Natural killer cell (primary cell): ENCODE results near the gene NCK2. TPM values are rescaled to one million over a fixed set of nuclear protein-coding genes. Genes with fewer than 3 reads are reported as not detected.
A peak's percentile ranks its signal among the peaks of the same experiment; 100 is the strongest.

Source experiments
- ATAC-seq, 3 donors: fragments of 150-1000 bp in 2 of 3; fragments of 200-7000 bp in 1 of 3; cut with Tn5 transposase; 1 replicate in 1 of 3; 2 replicates in 2 of 3; pipeline ENCODE4 v1.10.0; 2021; ENCODE audit warnings: mild to moderate bottlenecking in 2 of 3, moderate library complexity in 2 of 3
- DNase-seq, 2 donors: peaks; one replicate each; pipeline versions ENCODE4 v3.0.0 to v3.0.0-alpha.2; 2013 to 2021; ENCODE audit warnings: mixed read lengths in 1 of 2
- H3K27ac ChIP-seq: one replicate; pipeline ENCODE4 v1.5.1; 2013; ENCODE audit warnings: mild to moderate bottlenecking, low read length
- H3K27me3 ChIP-seq: one replicate; pipeline ENCODE4 v1.6.1; 2013; ENCODE audit warnings: low read length; ENCODE audit not compliant: control insufficient read depth, insufficient read depth
- H3K36me3 ChIP-seq: one replicate; pipeline ENCODE4 v1.6.1; 2013; ENCODE audit warnings: low read length; ENCODE audit not compliant: control insufficient read depth, insufficient read depth
- H3K4me1 ChIP-seq: one replicate; pipeline ENCODE4 v1.6.1; 2013; ENCODE audit warnings: low read length; ENCODE audit not compliant: control insufficient read depth, insufficient read depth
- H3K4me3 ChIP-seq: one replicate; pipeline ENCODE4 v1.5.1; 2013; ENCODE audit warnings: low read length
- H3K9me3 ChIP-seq: one replicate; pipeline ENCODE4 v1.6.1; 2013; ENCODE audit warnings: low read length; ENCODE audit not compliant: control insufficient read depth, insufficient read depth
- H3K27ac Mint-ChIP-seq, 2 donors: one replicate each; pipeline ENCODE4 v1.8.0; 2022; ENCODE audit warnings: mild to moderate bottlenecking in 2 of 2, mixed read lengths in 2 of 2, moderate library complexity in 1 of 2
- H3K27me3 Mint-ChIP-seq, 2 donors: one replicate each; pipeline ENCODE4 v1.8.0; 2022; ENCODE audit warnings: low read depth in 2 of 2, mixed read lengths in 2 of 2
- H3K36me3 Mint-ChIP-seq: one replicate; pipeline ENCODE4 v1.8.0; 2022; ENCODE audit warnings: mixed read lengths
- H3K4me1 Mint-ChIP-seq, 2 donors: one replicate each; pipeline ENCODE4 v1.8.0; 2022; ENCODE audit warnings: mixed read lengths in 2 of 2
- H3K4me3 Mint-ChIP-seq: one replicate; pipeline ENCODE4 v1.8.0; 2022; ENCODE audit warnings: mild to moderate bottlenecking, moderate library complexity, mixed read lengths
- H3K9me3 Mint-ChIP-seq, 2 donors: one replicate each; pipeline ENCODE4 v1.8.0; 2022; ENCODE audit warnings: mixed read lengths in 2 of 2
- WGBS: methylation state at CpG from one replicate; pipeline ENCODE4 v1.1.7; 2013; ENCODE audit warnings: missing lambda C conversion rate; ENCODE audit not compliant: insufficient coverage; 5-methylcytosine and 5-hydroxymethylcytosine counted together
- intact Hi-C: fragments of 100-400 bp; cut with micrococcal nuclease; formaldehyde crosslinking; loops from one replicate; pipeline ENCODE4 v1.14.2; 2022
- total RNA-seq, 4 donors: library from RNA; stranded (reverse); fragments of 120-200 nt in 1 of 4; gene quantifications; one replicate each; pipeline versions ENCODE4 v1.2.3 to v1.2.4, GENCODE V29; 2013 to 2022
- TF ChIP-seq, protein P1 (sequence below): fragments of 200-600 bp; IDR thresholded peaks from one replicate; pipeline ENCODE4 v1.8.0; 2022; ENCODE audit warnings: antibody characterized with exemption

Gene NCK2
- total RNA-seq, 3 donors from 2014 or later (not counting 1 experiment from before 2014, with no cell fraction given), result 34.1 to 50.8 (median 43.0) TPM

DNA sequence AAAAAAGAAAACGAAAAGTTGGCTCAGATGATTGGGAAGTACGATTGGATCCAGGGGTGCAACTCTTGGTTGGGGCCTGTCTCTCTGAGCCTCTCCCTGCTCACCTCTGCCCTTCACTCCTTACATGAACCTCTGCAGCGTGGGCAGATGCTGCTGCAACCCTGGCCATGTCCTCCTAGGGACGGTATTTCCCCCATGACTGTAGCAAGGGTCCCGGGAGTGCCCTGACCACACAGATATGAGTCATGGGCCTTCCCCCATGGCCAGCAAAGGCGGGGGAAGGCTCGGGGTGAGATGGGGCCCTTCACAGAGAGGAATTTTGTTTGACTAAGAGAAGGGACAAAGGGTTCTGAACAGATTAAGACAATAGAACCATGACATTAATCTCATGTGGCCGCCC, 129.0 kb downstream of the NCK2 start:
- H3K9me3 Mint-ChIP-seq, result no peaks in the 10 kb centered on the region
- H3K36me3 ChIP-seq, result peaks cover 2% of the 10 kb centered on the region
- peaks cover 60% of the 10 kb centered on the region for H3K4me1 ChIP-seq
- H3K4me1 Mint-ChIP-seq, result peaks cover 61 to 73% of the 10 kb centered on the region in 2 donors
- H3K27me3 ChIP-seq, result no peaks in the 10 kb centered on the region
- no peaks in the 10 kb centered on the region for H3K27me3 Mint-ChIP-seq
- no peak overlapping the region for H3K27ac ChIP-seq
- no peak overlapping the region for H3K4me3 ChIP-seq
- intact Hi-C loops, result loop anchor here (5.0 kb wide), 1 partner anchor 76 kb away; no protein-coding TSS in a partner anchor
- DNase-seq (peak; percentile 35 to 78), ATAC-seq (peak; percentile 72 to 91 (median 87))
- no peak overlapping the region for H3K4me3 Mint-ChIP-seq
- 42% methylated on average over 8 of the region's 8 CpGs for WGBS
- H3K27ac Mint-ChIP-seq, result peak overlapping the region; percentile 75 to 83
- TF ChIP-seq, protein P1, sequence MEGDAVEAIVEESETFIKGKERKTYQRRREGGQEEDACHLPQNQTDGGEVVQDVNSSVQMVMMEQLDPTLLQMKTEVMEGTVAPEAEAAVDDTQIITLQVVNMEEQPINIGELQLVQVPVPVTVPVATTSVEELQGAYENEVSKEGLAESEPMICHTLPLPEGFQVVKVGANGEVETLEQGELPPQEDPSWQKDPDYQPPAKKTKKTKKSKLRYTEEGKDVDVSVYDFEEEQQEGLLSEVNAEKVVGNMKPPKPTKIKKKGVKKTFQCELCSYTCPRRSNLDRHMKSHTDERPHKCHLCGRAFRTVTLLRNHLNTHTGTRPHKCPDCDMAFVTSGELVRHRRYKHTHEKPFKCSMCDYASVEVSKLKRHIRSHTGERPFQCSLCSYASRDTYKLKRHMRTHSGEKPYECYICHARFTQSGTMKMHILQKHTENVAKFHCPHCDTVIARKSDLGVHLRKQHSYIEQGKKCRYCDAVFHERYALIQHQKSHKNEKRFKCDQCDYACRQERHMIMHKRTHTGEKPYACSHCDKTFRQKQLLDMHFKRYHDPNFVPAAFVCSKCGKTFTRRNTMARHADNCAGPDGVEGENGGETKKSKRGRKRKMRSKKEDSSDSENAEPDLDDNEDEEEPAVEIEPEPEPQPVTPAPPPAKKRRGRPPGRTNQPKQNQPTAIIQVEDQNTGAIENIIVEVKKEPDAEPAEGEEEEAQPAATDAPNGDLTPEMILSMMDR, result no peak
- no peaks in the 10 kb centered on the region for H3K36me3 Mint-ChIP-seq
- H3K9me3 ChIP-seq, result no peaks in the 10 kb centered on the region

DNA sequence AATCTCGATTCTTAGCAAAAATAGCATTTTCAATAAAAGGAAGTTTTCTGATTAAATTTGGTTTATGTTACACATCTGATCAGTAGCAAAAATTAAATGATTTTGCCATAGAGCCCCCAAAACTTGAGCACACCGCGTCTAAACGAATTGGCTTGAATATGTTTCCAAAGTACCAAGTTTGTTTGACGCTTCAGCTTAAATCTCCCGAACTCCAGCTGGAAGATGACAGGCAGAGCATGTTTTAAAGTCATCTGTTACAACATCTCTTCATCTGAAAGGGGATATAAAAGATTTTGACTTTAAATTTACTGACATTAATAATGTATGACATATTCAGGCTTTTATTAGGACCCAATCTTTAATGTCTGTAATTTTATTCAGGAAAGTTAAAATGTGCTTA, 129.8 kb downstream of the NCK2 start:
- peaks cover 62 to 78% of the 10 kb centered on the region in 2 donors for H3K4me1 Mint-ChIP-seq
- Histone ChIP-seq H3K27me3 (no peaks in the 10 kb centered on the region), H3K27ac (no peak overlapping the region), H3K9me3 (no peaks in the 10 kb centered on the region), H3K4me1 (peaks cover 60% of the 10 kb centered on the region), H3K4me3 (no peak overlapping the region), H3K36me3 (peaks cover 3% of the 10 kb centered on the region)
- DNase-seq, result no peak
- intact Hi-C loops, result loop anchor here (5.0 kb wide), 1 partner anchor 77 kb away; no protein-coding TSS in a partner anchor
- no peaks in the 10 kb centered on the region for H3K36me3 Mint-ChIP-seq
- no peak overlapping the region for H3K4me3 Mint-ChIP-seq
- H3K9me3 Mint-ChIP-seq, result no peaks in the 10 kb centered on the region
- H3K27me3 Mint-ChIP-seq, result no peaks in the 10 kb centered on the region
- peak overlapping the region; percentile 75 to 83 for H3K27ac Mint-ChIP-seq
- TF ChIP-seq, protein P1, result no peak
- WGBS, result 98% methylated on average over 5 of the region's 6 CpGs
- ATAC-seq, result no peak

DNA sequence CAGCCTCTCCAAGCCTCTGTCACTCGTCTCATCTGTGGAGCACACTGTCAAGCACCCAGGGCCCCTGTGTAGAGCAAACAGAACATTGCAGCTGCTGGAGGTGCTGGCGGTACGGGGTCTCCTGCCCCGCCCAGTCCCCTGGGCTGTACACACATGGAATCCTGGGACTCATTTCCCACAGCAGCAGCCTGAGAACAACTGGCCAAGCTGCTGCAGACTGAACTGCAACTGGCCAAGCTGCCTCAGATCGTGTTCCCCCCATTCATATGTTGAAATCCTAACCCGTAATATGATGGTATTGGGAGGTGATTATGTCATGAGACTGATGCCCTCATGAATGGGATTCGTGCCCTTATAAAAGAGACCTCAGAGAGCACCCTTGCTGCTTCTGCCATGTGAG, 130.5 kb downstream of the NCK2 start:
- Histone ChIP-seq H3K4me1 (peaks cover 55% of the 10 kb centered on the region), H3K27me3 (no peaks in the 10 kb centered on the region), H3K27ac (no peak overlapping the region), H3K4me3 (no peak overlapping the region), H3K9me3 (no peaks in the 10 kb centered on the region), H3K36me3 (peaks cover 3% of the 10 kb centered on the region)
- Mint-ChIP-seq H3K36me3 (no peaks in the 10 kb centered on the region), H3K4me1 (peaks cover 62 to 78% of the 10 kb centered on the region in 2 donors), H3K27ac (peak overlapping the region; percentile 9 to 31), H3K9me3 (no peaks in the 10 kb centered on the region), H3K27me3 (no peaks in the 10 kb centered on the region), H3K4me3 (no peak overlapping the region)
- no peak for ATAC-seq
- no peak for DNase-seq
- 88% methylated on average over 7 of the region's 7 CpGs for WGBS
- TF ChIP-seq, protein P1, result no peak
- intact Hi-C loops, result no loop called here

DNA sequence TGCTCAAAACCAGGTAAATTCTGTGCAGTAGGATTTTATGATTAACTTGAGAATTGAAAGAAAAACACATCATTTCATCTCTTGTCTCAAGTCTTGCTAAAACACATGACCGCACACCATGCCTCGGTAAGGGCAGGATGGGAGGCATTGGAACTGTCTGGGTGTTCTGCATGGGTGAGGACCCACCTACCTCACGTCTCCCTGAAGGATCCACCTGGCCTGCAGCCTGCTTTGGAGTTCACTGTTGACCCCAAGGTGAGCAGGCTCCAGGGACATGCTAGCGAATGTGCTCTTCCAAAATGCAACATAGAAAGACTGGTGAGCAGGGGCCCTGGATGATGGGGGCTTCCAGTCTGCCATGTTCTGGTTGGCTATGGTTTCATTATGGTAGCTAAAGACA, 131.5 kb downstream of the NCK2 start:
- H3K27me3 Mint-ChIP-seq, result no peaks in the 10 kb centered on the region
- H3K27ac Mint-ChIP-seq, result no peak overlapping the region
- H3K36me3 Mint-ChIP-seq, result no peaks in the 10 kb centered on the region
- H3K9me3 Mint-ChIP-seq, result no peaks in the 10 kb centered on the region
- peaks cover 3% of the 10 kb centered on the region for H3K36me3 ChIP-seq
- peaks cover 55 to 69% of the 10 kb centered on the region in 2 donors for H3K4me1 Mint-ChIP-seq
- H3K4me3 ChIP-seq, result no peak overlapping the region
- H3K4me3 Mint-ChIP-seq, result no peak overlapping the region
- intact Hi-C loops, result no loop called here
- TF ChIP-seq, protein P1, result no peak
- H3K27ac ChIP-seq, result no peak overlapping the region
- no peaks in the 10 kb centered on the region for H3K27me3 ChIP-seq
- DNase-seq (no peak), ATAC-seq (no peak)
- peaks cover 50% of the 10 kb centered on the region for H3K4me1 ChIP-seq
- no peaks in the 10 kb centered on the region for H3K9me3 ChIP-seq
- WGBS, result 91% methylated on average over 4 of the region's 4 CpGs
